T-helper 22 cell (primary cell): ENCODE results near the gene COL3A1.

Experiments used
- DNase-seq: peaks from one replicate; pipeline ENCODE4 v3.0.0-alpha.2; 2020; ENCODE audit warnings: low read depth

Gene COL3A1

GRCh38 chr2:189016311-189016861 lies 42.2 kb downstream of the COL3A1 start:
- DNase-seq, result no peak

GRCh38 chr2:189018631-189019030 lies 44.5 kb downstream of the COL3A1 start:
- no peak for DNase-seq

GRCh38 chr2:189020179-189020578 lies 46.0 kb downstream of the COL3A1 start:
- DNase-seq, result no peak

GRCh38 chr2:189022053-189022481 lies 47.9 kb downstream of the COL3A1 start:
- DNase-seq, result no peak

GRCh38 chr2:189022492-189022891 lies 48.3 kb downstream of the COL3A1 start:
- no peak for DNase-seq

- no peak for DNase-seq
Measured at GRCh38 chr2:189024901-189025618, 50.9 kb downstream of the COL3A1 start.

GRCh38 chr2:189037518-189037917 lies 63.3 kb downstream of the COL3A1 start:
- no peak for DNase-seq

GRCh38 chr2:189045836-189046235 lies 71.7 kb downstream of the COL3A1 start:
- no peak for DNase-seq

GRCh38 chr2:189046320-189046719 lies 72.1 kb downstream of the COL3A1 start:
- DNase-seq, result no peak

GRCh38 chr2:189047171-189047888 lies 73.2 kb downstream of the COL3A1 start:
- DNase-seq, result no peak

GRCh38 chr2:189048189-189048588 lies 74.0 kb downstream of the COL3A1 start:
- no peak for DNase-seq

GRCh38 chr2:189049709-189050164 lies 75.6 kb downstream of the COL3A1 start:
- no peak for DNase-seq

GRCh38 chr2:189050165-189050712 lies 76.1 kb downstream of the COL3A1 start:
- DNase-seq, result no peak

- no peak for DNase-seq
Measured at GRCh38 chr2:189056200-189057106, 82.3 kb downstream of the COL3A1 start.

- no peak for DNase-seq
Measured at GRCh38 chr2:189057316-189057715, 83.1 kb downstream of the COL3A1 start.

GRCh38 chr2:189060096-189060642 lies 86.0 kb downstream of the COL3A1 start:
- no peak for DNase-seq
